ENCODE data around the gene RPS27.
A peak's percentile ranks its signal among the peaks of the same experiment; 100 is the strongest.

The RPS27 gene

GRCh38 chr1:153958961-153959260, 31.7 kb upstream of the RPS27 start:
- peaks cover 78% of the 10 kb centered on the region for H3K4me1 Mint-ChIP-seq
- no peak for TF ChIP-seq CTCF (IDR thresholded peaks at IDR 0.05)
- H3K36me3 Mint-ChIP-seq (ENCODE audit: low read depth) = peaks cover 23% of the 10 kb centered on the region
- no peak overlapping the region for H3K27ac Mint-ChIP-seq
- no peaks in the 10 kb centered on the region for H3K27me3 Mint-ChIP-seq (ENCODE audit: low read depth, poor library complexity)
- peak overlapping the region; percentile 93 for H3K4me3 Mint-ChIP-seq
- no peak for DNase-seq
- no peaks in the 10 kb centered on the region for H3K9me3 Mint-ChIP-seq

GRCh38 chr1:153959454-153959853, 31.1 kb upstream of the RPS27 start:
- no peak for DNase-seq
- Mint-ChIP-seq H3K4me3 (peak overlapping the region; percentile 29), H3K27me3 (ENCODE audit: low read depth, poor library complexity) (no peaks in the 10 kb centered on the region), H3K36me3 (ENCODE audit: low read depth) (peaks cover 17% of the 10 kb centered on the region), H3K27ac (peak overlapping the region; percentile 10), H3K4me1 (peaks cover 78% of the 10 kb centered on the region), H3K9me3 (no peaks in the 10 kb centered on the region)
- TF ChIP-seq CTCF (IDR thresholded peaks at IDR 0.05) = no peak

GRCh38 chr1:153960206-153960605, 30.4 kb upstream of the RPS27 start:
- no peaks in the 10 kb centered on the region for H3K27me3 Mint-ChIP-seq (ENCODE audit: low read depth, poor library complexity)
- H3K4me3 Mint-ChIP-seq = no peak overlapping the region
- DNase-seq = no peak
- H3K27ac Mint-ChIP-seq = peak overlapping the region; percentile 32
- H3K36me3 Mint-ChIP-seq (ENCODE audit: low read depth) = peaks cover 17% of the 10 kb centered on the region
- H3K4me1 Mint-ChIP-seq = peaks cover 79% of the 10 kb centered on the region
- TF ChIP-seq CTCF (IDR thresholded peaks at IDR 0.05) = no peak
- H3K9me3 Mint-ChIP-seq = no peaks in the 10 kb centered on the region

- H3K36me3 Mint-ChIP-seq (ENCODE audit: low read depth) = peaks cover 24% of the 10 kb centered on the region
Observed at GRCh38 chr1:153961421-153961820, 29.1 kb upstream of the RPS27 start.

GRCh38 chr1:153962088-153963029, 28.2 kb upstream of the RPS27 start:
- Mint-ChIP-seq H3K27me3 (ENCODE audit: low read depth, poor library complexity) (no peaks in the 10 kb centered on the region), H3K27ac (peak overlapping the region; percentile 97), H3K4me3 (peak overlapping the region; percentile 89), H3K9me3 (no peaks in the 10 kb centered on the region), H3K4me1 (peaks cover 81% of the 10 kb centered on the region), H3K36me3 (ENCODE audit: low read depth) (peaks cover 24% of the 10 kb centered on the region)
- TF ChIP-seq CTCF (IDR thresholded peaks at IDR 0.05) = no peak
- DNase-seq = no peak

More at GRCh38 chr1:153961421-153961820, 29.1 kb upstream of the RPS27 start:
- no peak for DNase-seq
- H3K4me3 Mint-ChIP-seq = peak overlapping the region; percentile 89
- TF ChIP-seq CTCF (IDR thresholded peaks at IDR 0.05) = no peak
- no peaks in the 10 kb centered on the region for H3K27me3 Mint-ChIP-seq (ENCODE audit: low read depth, poor library complexity)
- no peaks in the 10 kb centered on the region for H3K9me3 Mint-ChIP-seq
- peaks cover 82% of the 10 kb centered on the region for H3K4me1 Mint-ChIP-seq
- peak overlapping the region; percentile 65 for H3K27ac Mint-ChIP-seq
